Stimulated activated effector memory CD8-positive, alpha-beta T cell treated with anti-CD3 and anti-CD28 coated beads, Interleukin-12 subunit alpha, Interleukin-12 subunit beta, amount 100 ng/mL, for 72 hours (primary cell): ENCODE data around the gene PAEP.
A peak's percentile ranks its signal among the peaks of the same experiment; 100 is the strongest.
"Not testable (repeated sequence)": the region's sequence is repeated elsewhere in the genome, so short reads cannot be mapped to it uniquely, and the experiment has no call there.

Experiments
- ATAC-seq: fragments of 150-1000 bp; cut with Tn5 transposase; 2 replicates; pipeline ENCODE4 v1.10.0; 2021
- DNase-seq, 2 donors: peaks; one replicate each; pipeline ENCODE4 v3.0.0; 2021 to 2022; ENCODE audit warnings: low spot score in 2 of 2
- H3K27ac Mint-ChIP-seq: one replicate; pipeline ENCODE4 v1.8.0; 2022; ENCODE audit warnings: mild to moderate bottlenecking, mixed read lengths
- H3K36me3 Mint-ChIP-seq: one replicate; pipeline ENCODE4 v1.8.0; 2022; ENCODE audit warnings: mild to moderate bottlenecking, mixed read lengths
- H3K4me1 Mint-ChIP-seq: one replicate; pipeline ENCODE4 v1.8.0; 2022; ENCODE audit warnings: mixed read lengths
- H3K4me3 Mint-ChIP-seq: one replicate; pipeline ENCODE4 v1.8.0; 2022; ENCODE audit warnings: mild to moderate bottlenecking, mixed read lengths
- H3K9me3 Mint-ChIP-seq: one replicate; pipeline ENCODE4 v1.8.0; 2022; ENCODE audit warnings: mixed read lengths

Gene PAEP

GRCh38 chr9:135561391-135562234 lies at the start of gene PAEP:
Gene PAEP, plus strand, starts transcription at chr9:135561756.
- DNase-seq (no peak), ATAC-seq (no peak)
- Mint-ChIP-seq H3K36me3 (no peaks in the 10 kb centered on the region), H3K27ac (no peak within 1 kb of the TSS), H3K4me3 (no peak within 1 kb of the TSS), H3K9me3 (no peaks in the 10 kb centered on the region), H3K4me1 (no peaks in the 10 kb centered on the region)

GRCh38 chr9:135512241-135512603 lies 49.3 kb upstream of the PAEP start:
- DNase-seq: no peak
- Mint-ChIP-seq H3K9me3 (peaks cover 8% of the 10 kb centered on the region), H3K4me1 (peaks cover 21% of the 10 kb centered on the region), H3K36me3 (no peaks in the 10 kb centered on the region), H3K4me3 (no peak overlapping the region), H3K27ac (no peak overlapping the region)
- no peak for ATAC-seq

GRCh38 chr9:135512904-135513303 lies 48.7 kb upstream of the PAEP start:
- no peak for ATAC-seq

GRCh38 chr9:135513351-135513846 lies 48.2 kb upstream of the PAEP start:
- no peak for ATAC-seq
- DNase-seq: no peak
- no peak overlapping the region for H3K4me3 Mint-ChIP-seq
- H3K27ac Mint-ChIP-seq: no peak overlapping the region
- peaks cover 21% of the 10 kb centered on the region for H3K4me1 Mint-ChIP-seq
- no peaks in the 10 kb centered on the region for H3K36me3 Mint-ChIP-seq
- peaks cover 8% of the 10 kb centered on the region for H3K9me3 Mint-ChIP-seq

More at GRCh38 chr9:135512904-135513303, 48.7 kb upstream of the PAEP start:
- H3K4me3 Mint-ChIP-seq: no peak overlapping the region
- no peak overlapping the region for H3K27ac Mint-ChIP-seq
- DNase-seq: no peak
- H3K4me1 Mint-ChIP-seq: peaks cover 21% of the 10 kb centered on the region
- no peaks in the 10 kb centered on the region for H3K36me3 Mint-ChIP-seq
- peaks cover 8% of the 10 kb centered on the region for H3K9me3 Mint-ChIP-seq

GRCh38 chr9:135513906-135514305 lies 47.6 kb upstream of the PAEP start:
- H3K36me3 Mint-ChIP-seq, DNase-seq, H3K9me3 Mint-ChIP-seq, H3K27ac Mint-ChIP-seq, H3K4me3 Mint-ChIP-seq, ATAC-seq: not testable (repeated sequence)
- peaks cover 21% of the 10 kb centered on the region for H3K4me1 Mint-ChIP-seq

- peaks cover 21% of the 10 kb centered on the region for H3K4me1 Mint-ChIP-seq
- no peak overlapping the region for H3K4me3 Mint-ChIP-seq
- no peak overlapping the region for H3K27ac Mint-ChIP-seq
- no peak for ATAC-seq
- DNase-seq: no peak
- H3K36me3 Mint-ChIP-seq: no peaks in the 10 kb centered on the region
- no peaks in the 10 kb centered on the region for H3K9me3 Mint-ChIP-seq
Observed at GRCh38 chr9:135514342-135515082, 47.0 kb upstream of the PAEP start.

- no peaks in the 10 kb centered on the region for H3K36me3 Mint-ChIP-seq
Observed at GRCh38 chr9:135515083-135515951, 46.2 kb upstream of the PAEP start.

GRCh38 chr9:135516132-135516860 lies 45.3 kb upstream of the PAEP start:
- H3K4me1 Mint-ChIP-seq: peaks cover 15% of the 10 kb centered on the region
- H3K27ac Mint-ChIP-seq: peak overlapping the region; percentile 32
- H3K9me3 Mint-ChIP-seq: no peaks in the 10 kb centered on the region
- H3K36me3 Mint-ChIP-seq: no peaks in the 10 kb centered on the region
- H3K4me3 Mint-ChIP-seq: no peak overlapping the region
- DNase-seq: no peak
- peak; percentile 38 for ATAC-seq

More at GRCh38 chr9:135515083-135515951, 46.2 kb upstream of the PAEP start:
- no peak for ATAC-seq
- Mint-ChIP-seq H3K9me3 (no peaks in the 10 kb centered on the region), H3K4me3 (no peak overlapping the region), H3K27ac (peak overlapping the region; percentile 32), H3K4me1 (peaks cover 21% of the 10 kb centered on the region)
- DNase-seq: no peak

- H3K9me3 Mint-ChIP-seq: no peaks in the 10 kb centered on the region
- no peak overlapping the region for H3K4me3 Mint-ChIP-seq
- peaks cover 4% of the 10 kb centered on the region for H3K4me1 Mint-ChIP-seq
- ATAC-seq (no peak), DNase-seq (no peak)
- no peak overlapping the region for H3K27ac Mint-ChIP-seq
- no peaks in the 10 kb centered on the region for H3K36me3 Mint-ChIP-seq
Observed at GRCh38 chr9:135517407-135517822, 44.1 kb upstream of the PAEP start.

GRCh38 chr9:135519179-135519971 lies 42.2 kb upstream of the PAEP start:
- Mint-ChIP-seq H3K9me3 (no peaks in the 10 kb centered on the region), H3K27ac (no peak overlapping the region), H3K36me3 (no peaks in the 10 kb centered on the region), H3K4me3 (no peak overlapping the region), H3K4me1 (no peaks in the 10 kb centered on the region)
- no peak for ATAC-seq
- DNase-seq: no peak

- DNase-seq: no peak
- Mint-ChIP-seq H3K4me3 (no peak within 1 kb of the TSS), H3K9me3 (no peaks in the 10 kb centered on the region), H3K4me1 (no peaks in the 10 kb centered on the region), H3K36me3 (no peaks in the 10 kb centered on the region), H3K27ac (peak within 1 kb of the TSS; percentile 48)
- no peak for ATAC-seq
Observed at GRCh38 chr9:135520916-135521607, 40.5 kb upstream of the PAEP start, which contains the start of gene LCN1. Gene LCN1, plus strand, starts transcription at chr9:135521440. Its CDS starts 58 bp downstream, at chr9:135521498.

- no peak for DNase-seq
- Mint-ChIP-seq H3K4me1 (no peaks in the 10 kb centered on the region), H3K27ac (no peak overlapping the region), H3K36me3 (no peaks in the 10 kb centered on the region), H3K4me3 (no peak overlapping the region), H3K9me3 (no peaks in the 10 kb centered on the region)
- ATAC-seq: no peak
Observed at GRCh38 chr9:135521608-135522095, 39.9 kb upstream of the PAEP start.

- ATAC-seq (no peak), DNase-seq (no peak)
- Mint-ChIP-seq H3K9me3 (no peaks in the 10 kb centered on the region), H3K4me3 (no peak overlapping the region), H3K27ac (no peak overlapping the region), H3K36me3 (no peaks in the 10 kb centered on the region), H3K4me1 (no peaks in the 10 kb centered on the region)
Observed at GRCh38 chr9:135522137-135522877, 39.2 kb upstream of the PAEP start.
